Progenitor cell of endocrine pancreas (in vitro differentiated cells): ENCODE data around the gene YBEY. TPM values are rescaled to one million over a fixed set of nuclear protein-coding genes. Genes with fewer than 3 reads are reported as not detected.
A peak's percentile ranks its signal among the peaks of the same experiment; 100 is the strongest.

Source experiments
- DNase-seq: peaks from one replicate; pipeline ENCODE4 v3.0.0; 2021; ENCODE audit warnings: low spot score; ENCODE audit not compliant: unreplicated experiment
- H3K27ac Mint-ChIP-seq: 2 replicates; pipeline ENCODE4 v1.8.0; 2021; ENCODE audit warnings: mild to moderate bottlenecking, moderate library complexity, mixed read lengths
- H3K27me3 Mint-ChIP-seq: 2 replicates; pipeline ENCODE4 v1.8.0; 2021; ENCODE audit warnings: mixed read lengths
- H3K36me3 Mint-ChIP-seq: 2 replicates; pipeline ENCODE4 v1.8.0; 2022; ENCODE audit warnings: mixed read lengths; ENCODE audit not compliant: insufficient read depth
- H3K4me1 Mint-ChIP-seq: 2 replicates; pipeline ENCODE4 v1.8.0; 2021; ENCODE audit warnings: low read depth, mixed read lengths
- H3K4me3 Mint-ChIP-seq: 2 replicates; pipeline ENCODE4 v1.8.0; 2021; ENCODE audit warnings: low read depth, mild to moderate bottlenecking, moderate library complexity, mixed read lengths
- H3K9me3 Mint-ChIP-seq: 2 replicates; pipeline ENCODE4 v1.8.0; 2021; ENCODE audit warnings: low read depth, mixed read lengths
- CTCF ChIP-seq: fragments of 200-600 bp; sonication (generic); IDR thresholded peaks from one replicate; pipeline ENCODE4 v1.5.0; 2021; ENCODE audit warnings: antibody characterized with exemption, mild to moderate bottlenecking; ENCODE audit not compliant: unreplicated experiment
- total RNA-seq: library from RNA; stranded (reverse); gene quantifications from 2 replicates; pipeline ENCODE4 v1.2.1, GENCODE V29; 2021

YBEY gene
- total RNA-seq, 1 donor from 2014 or later = 20.9 TPM

DNA sequence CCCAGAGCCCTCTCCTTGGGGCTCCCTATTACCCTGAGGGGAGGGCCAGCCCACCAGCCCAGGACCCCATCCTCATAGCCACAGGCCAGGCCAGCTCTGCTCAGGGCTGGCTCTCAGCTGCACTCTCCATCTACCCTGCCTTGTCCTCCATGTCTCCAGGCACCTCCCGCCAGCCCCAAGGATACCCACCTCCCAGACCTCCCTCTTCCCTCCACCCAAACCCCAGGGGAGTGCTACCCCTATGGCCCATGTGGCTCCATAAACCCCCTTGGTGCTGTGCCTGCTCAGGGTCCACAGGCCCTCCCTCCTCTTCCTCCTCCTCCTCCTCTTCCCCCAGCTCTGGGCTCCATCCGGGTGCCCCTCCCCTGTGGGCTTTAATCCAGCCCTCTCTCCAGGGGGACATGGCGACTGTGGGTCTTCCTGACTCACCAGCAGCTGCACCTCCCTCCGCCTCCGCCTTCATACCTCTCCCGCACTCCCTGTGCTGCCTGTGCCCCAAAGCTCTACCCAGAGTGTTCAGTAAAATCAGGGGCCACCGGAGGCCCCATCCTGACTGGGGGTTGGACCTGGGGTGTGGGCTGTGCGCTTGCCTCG is 9.1 kb downstream of the YBEY start:
- no peak for TF ChIP-seq CTCF
- no peak overlapping the region for H3K4me3 Mint-ChIP-seq
- peaks cover 17% of the 10 kb centered on the region for H3K36me3 Mint-ChIP-seq
- H3K27me3 Mint-ChIP-seq = no peaks in the 10 kb centered on the region
- peak overlapping the region; percentile 20 for H3K27ac Mint-ChIP-seq
- no peaks in the 10 kb centered on the region for H3K4me1 Mint-ChIP-seq
- DNase-seq = no peak
- H3K9me3 Mint-ChIP-seq = no peaks in the 10 kb centered on the region

- DNase-seq = no peak
- no peak for TF ChIP-seq CTCF
- Mint-ChIP-seq H3K4me1 (no peaks in the 10 kb centered on the region), H3K9me3 (no peaks in the 10 kb centered on the region), H3K36me3 (peaks cover 21% of the 10 kb centered on the region), H3K27ac (no peak overlapping the region), H3K27me3 (no peaks in the 10 kb centered on the region), H3K4me3 (no peak overlapping the region)
These were observed 10.0 kb downstream of the YBEY start for GRCh38 chr21:46295996-46296752.

DNA sequence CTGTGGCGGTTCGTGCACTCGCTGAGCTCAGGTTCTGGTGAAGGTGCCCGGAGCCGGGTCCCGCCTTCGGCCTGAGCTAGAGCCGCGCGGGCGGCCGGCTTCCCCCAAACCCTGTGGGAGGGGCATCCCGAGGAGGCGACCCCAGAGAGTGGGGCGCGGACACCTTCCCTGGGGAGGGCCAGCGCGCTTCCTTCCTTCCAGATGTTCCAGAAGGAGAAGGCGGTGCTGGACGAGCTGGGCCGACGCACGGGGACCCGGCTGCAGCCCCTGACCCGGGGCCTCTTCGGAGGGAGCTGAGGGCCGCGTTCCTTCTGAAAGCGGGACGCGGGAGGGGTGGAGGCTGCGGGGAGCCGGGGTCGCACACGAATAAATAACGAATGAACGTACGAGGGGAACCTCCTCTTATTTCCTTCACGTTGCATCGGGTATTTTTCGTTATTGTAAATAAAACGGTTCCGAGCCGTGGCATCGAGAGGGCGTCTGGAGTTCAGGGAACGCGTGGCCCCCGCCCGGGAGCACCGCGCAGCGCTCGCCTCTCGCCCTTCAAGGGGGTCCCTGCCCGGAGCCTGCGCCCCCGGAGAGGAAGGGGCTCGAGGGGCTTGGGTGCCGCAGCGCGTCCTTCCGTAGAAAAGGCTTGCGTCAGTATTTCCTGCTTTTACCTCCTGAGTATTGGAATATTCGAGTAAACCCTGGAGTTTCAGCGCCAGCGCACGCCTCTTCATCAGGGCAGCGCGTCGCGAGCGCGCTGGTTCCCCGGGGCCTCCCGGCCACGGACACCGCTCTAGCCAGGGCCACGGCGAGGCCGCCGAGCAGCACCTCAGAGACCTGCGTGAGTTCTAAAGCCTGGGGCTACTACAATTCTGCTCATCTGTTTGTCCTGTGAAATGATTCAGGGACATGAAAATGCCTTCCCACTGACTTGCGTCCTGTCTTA is 11.5 kb downstream of the YBEY start:
- no peak for DNase-seq

DNA sequence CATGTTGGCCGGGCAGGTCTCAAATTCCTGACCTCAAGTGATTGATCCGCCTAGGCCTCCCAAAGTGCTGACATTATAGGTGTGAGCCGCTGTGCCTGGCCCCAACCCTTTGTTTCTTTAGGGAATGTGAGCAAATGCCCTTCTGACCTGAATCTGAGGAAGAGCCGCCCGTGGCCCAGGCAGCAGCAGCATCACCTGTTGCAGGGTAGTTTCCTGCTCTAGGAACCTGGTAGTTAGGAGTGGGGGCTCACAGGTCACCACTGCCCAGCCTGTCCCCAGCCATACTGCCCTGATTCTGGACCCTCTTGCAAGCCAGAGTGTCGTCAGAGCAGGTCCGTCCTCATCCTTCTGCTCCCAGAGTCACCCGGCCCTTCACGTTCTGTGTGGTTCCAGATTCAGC is 13.0 kb downstream of the YBEY start:
- H3K9me3 Mint-ChIP-seq = no peaks in the 10 kb centered on the region
- H3K27me3 Mint-ChIP-seq = no peaks in the 10 kb centered on the region
- DNase-seq = no peak
- H3K4me3 Mint-ChIP-seq = no peak overlapping the region
- H3K36me3 Mint-ChIP-seq = peaks cover 15% of the 10 kb centered on the region
- TF ChIP-seq CTCF = no peak
- H3K4me1 Mint-ChIP-seq = no peaks in the 10 kb centered on the region
- H3K27ac Mint-ChIP-seq = peak overlapping the region; percentile 20

More for the DNA sequence above, 11.5 kb downstream of the YBEY start:
- Mint-ChIP-seq H3K9me3 (no peaks in the 10 kb centered on the region), H3K27me3 (no peaks in the 10 kb centered on the region), H3K27ac (no peak overlapping the region), H3K4me1 (no peaks in the 10 kb centered on the region), H3K36me3 (peaks cover 12% of the 10 kb centered on the region), H3K4me3 (peak overlapping the region; percentile 40)
- TF ChIP-seq CTCF = no peak

DNA sequence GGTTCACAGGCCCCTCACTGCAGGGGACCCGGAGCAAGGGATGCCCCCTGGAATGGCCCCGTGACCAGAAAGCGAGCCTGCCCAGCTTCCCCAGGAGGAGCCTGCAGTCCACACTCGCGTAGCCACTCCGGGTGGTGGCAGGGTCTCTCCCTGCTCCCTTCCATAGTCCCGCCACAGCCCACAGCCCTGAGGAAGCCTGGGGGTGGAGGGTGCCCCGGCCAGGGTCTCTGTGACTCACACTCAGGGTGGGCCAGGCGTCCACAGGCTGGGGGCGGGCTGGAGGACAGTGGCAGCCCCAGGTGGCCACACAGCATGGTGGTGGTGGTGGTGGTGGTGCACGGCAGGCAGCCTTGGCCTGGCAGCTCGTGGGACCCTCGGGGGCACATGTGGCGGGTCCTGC is 15.6 kb downstream of the YBEY start:
- Mint-ChIP-seq H3K36me3 (peaks cover 24% of the 10 kb centered on the region), H3K27me3 (no peaks in the 10 kb centered on the region), H3K4me1 (no peaks in the 10 kb centered on the region), H3K4me3 (no peak overlapping the region), H3K9me3 (no peaks in the 10 kb centered on the region), H3K27ac (no peak overlapping the region)
- TF ChIP-seq CTCF = no peak
- DNase-seq = no peak
